HepG2 (cell line): ENCODE measurements around the gene UBE2O. TPM values are rescaled to one million over a fixed set of nuclear protein-coding genes. Genes with fewer than 3 reads are reported as not detected.

ENCODE experiments used
- ATAD3A ChIP-seq: sonication (generic); formaldehyde crosslinking; IDR thresholded peaks from 2 replicates; pipeline ENCODE4 v1.4.0; 2020; ENCODE audit warnings: missing genetic modification reagents
- GZF1 ChIP-seq: sonication (generic); formaldehyde crosslinking; IDR thresholded peaks from 2 replicates; pipeline ENCODE4 v1.5.1; 2020; ENCODE audit warnings: mild to moderate bottlenecking, missing genetic modification reagents
- MAFF ChIP-seq: IDR thresholded peaks from 2 replicates; pipeline ENCODE4 v1.6.1; 2011; ENCODE audit warnings: low read depth, low read length, improper control_type of control experiment
- MEIS2 ChIP-seq: sonication (generic); formaldehyde crosslinking; IDR thresholded peaks from 2 replicates; pipeline ENCODE4 v1.9.0; 2021; ENCODE audit warnings: mild to moderate bottlenecking, missing genetic modification reagents
- MTA1 ChIP-seq: sonication (generic); formaldehyde crosslinking; IDR thresholded peaks from 2 replicates; pipeline ENCODE4 v1.4.0; 2020; ENCODE audit warnings: missing genetic modification reagents, mild to moderate bottlenecking, borderline replicate concordance
- PHF20 ChIP-seq: sonication (generic); formaldehyde crosslinking; IDR thresholded peaks from 2 replicates; pipeline ENCODE4 v1.5.0; 2020; ENCODE audit warnings: mild to moderate bottlenecking, missing genetic modification reagents
- SALL2 ChIP-seq: sonication (generic); formaldehyde crosslinking; IDR thresholded peaks from 2 replicates; pipeline ENCODE4 v1.8.1; 2023; ENCODE audit warnings: mild to moderate bottlenecking, missing genetic modification reagents, inconsistent platforms
- SRF ChIP-seq: IDR thresholded peaks from 2 replicates; pipeline ENCODE4 v1.6.1; 2011; ENCODE audit warnings: mild to moderate bottlenecking, low read depth, low read length, moderate library complexity
- TARDBP ChIP-seq: sonication (generic); formaldehyde crosslinking; IDR thresholded peaks from 2 replicates; pipeline ENCODE4 v1.8.0; 2022; ENCODE audit warnings: mild to moderate bottlenecking, missing genetic modification reagents
- ZBTB8A ChIP-seq: sonication (generic); formaldehyde crosslinking; IDR thresholded peaks from 2 replicates; pipeline ENCODE4 v1.4.0; 2020; ENCODE audit warnings: mild to moderate bottlenecking, low read depth, missing genetic modification reagents, borderline replicate concordance
- ZNF230 ChIP-seq: sonication (generic); formaldehyde crosslinking; IDR thresholded peaks from 2 replicates; pipeline ENCODE4 v1.4.0; 2020; ENCODE audit warnings: mild to moderate bottlenecking, missing genetic modification reagents
- ZNF850 ChIP-seq: sonication (generic); formaldehyde crosslinking; conservative IDR thresholded peaks from 2 replicates; pipeline ENCODE4 v1.9.0; 2021; ENCODE audit warnings: mild to moderate bottlenecking, missing genetic modification reagents
- polyA plus RNA-seq, 8 experiments: library from polyadenylated mRNA; depleted of rRNA in 3 of 8; stranded (reverse) in 7 of 8; unstranded in 1 of 8; fragments of >200 nt; fragmentation: Illumina TruSeq in 4 of 8; extraction: Trizol in 4 of 8; gene quantifications; 2 replicates each; pipeline versions ENCODE4 v1.2.1 to v1.2.3, GENCODE V29; 2011 to 2016; ENCODE audit warnings: low read depth in 4 of 8, missing spikeins in 1 of 8, mixed read lengths in 1 of 8; ENCODE audit not compliant: insufficient read depth in 1 of 8
- total RNA-seq, 5 experiments: library from RNA; depleted of rRNA; stranded (reverse); fragments of >200 nt; fragmentation: Illumina TruSeq; extraction: Trizol; gene quantifications; 2 replicates each; pipeline ENCODE4 v1.2.3, GENCODE V29; 2016; ENCODE audit warnings: low read depth in 1 of 5
- TF ChIP-seq, protein P1 (sequence below): IDR thresholded peaks from 2 replicates; pipeline ENCODE4 v1.6.1; 2016
- TF ChIP-seq, protein P2 (sequence below): sonication (generic); formaldehyde crosslinking; IDR thresholded peaks from 2 replicates; pipeline ENCODE4 v1.4.0; 2020; ENCODE audit warnings: missing genetic modification reagents, mild to moderate bottlenecking, borderline replicate concordance
- TF ChIP-seq, protein P3 (sequence below), 2 experiments: sonication (generic) in 1 of 2; formaldehyde crosslinking in 1 of 2; IDR thresholded peaks; 2 replicates each; pipeline versions ENCODE4 v1.4.0 to v1.6.1; 2018 to 2020; ENCODE audit warnings: missing genetic modification reagents in 2 of 2, borderline replicate concordance in 1 of 2, low read depth in 1 of 2, mild to moderate bottlenecking in 1 of 2, missing biosample characterization in 1 of 2
- TF ChIP-seq, protein P4 (sequence below): sonication (generic); formaldehyde crosslinking; IDR thresholded peaks from 2 replicates; pipeline ENCODE4 v1.4.0; 2020; ENCODE audit warnings: missing genetic modification reagents
- TF ChIP-seq, protein P5 (sequence below): sonication (generic); formaldehyde crosslinking; IDR thresholded peaks from 2 replicates; pipeline ENCODE4 v1.4.0; 2020; ENCODE audit warnings: mild to moderate bottlenecking, missing genetic modification reagents
- TF ChIP-seq, protein P6 (sequence below): sonication (generic); formaldehyde crosslinking; IDR thresholded peaks from 2 replicates; pipeline ENCODE4 v1.5.0; 2020; ENCODE audit warnings: missing genetic modification reagents

UBE2O gene
- total and polyA plus RNA-seq, 2 of the 13 experiments (the other 11 are each of a cell fraction or from before 2014, with no cell fraction given) = 21.5 to 23.5 TPM

DNA sequence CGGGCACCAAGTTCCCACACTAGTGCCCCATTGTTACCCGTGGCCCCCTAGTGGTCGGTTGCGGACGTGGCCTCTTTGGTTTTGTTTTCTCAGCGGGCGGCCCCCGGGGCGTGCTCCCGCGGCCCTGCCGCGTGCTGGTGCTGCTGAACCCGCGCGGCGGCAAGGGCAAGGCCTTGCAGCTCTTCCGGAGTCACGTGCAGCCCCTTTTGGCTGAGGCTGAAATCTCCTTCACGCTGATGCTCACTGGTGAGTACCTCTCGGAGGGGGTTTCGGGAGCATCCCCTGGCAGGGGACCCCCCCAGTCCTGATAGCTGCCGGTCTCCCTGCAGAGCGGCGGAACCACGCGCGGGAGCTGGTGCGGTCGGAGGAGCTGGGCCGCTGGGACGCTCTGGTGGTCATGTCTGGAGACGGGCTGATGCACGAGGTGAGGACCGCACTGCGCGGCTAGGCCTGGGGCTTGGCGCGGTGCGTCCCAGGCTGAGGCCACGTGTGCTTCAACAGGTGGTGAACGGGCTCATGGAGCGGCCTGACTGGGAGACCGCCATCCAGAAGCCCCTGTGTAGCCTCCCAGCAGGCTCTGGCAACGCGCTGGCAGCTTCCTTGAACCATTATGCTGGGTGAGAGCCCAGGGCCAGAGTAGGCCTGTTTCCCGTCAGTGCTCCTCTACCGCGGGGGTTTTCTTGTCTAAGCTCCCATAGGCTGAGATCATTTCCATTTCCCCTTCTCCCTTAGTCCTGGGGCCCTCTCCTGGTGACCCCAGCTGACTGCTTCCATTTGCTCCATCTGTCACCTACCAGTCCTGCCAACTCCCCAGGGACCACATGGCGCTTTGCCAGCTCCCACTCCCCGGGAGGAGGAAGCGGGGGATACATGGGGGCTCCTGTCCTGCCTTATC lies 66.8 kb downstream of the UBE2O start (continued):
- TF ChIP-seq SALL2 (CRISPR knock-in tag) = peak; percentile 92
- TF ChIP-seq, protein P1, sequence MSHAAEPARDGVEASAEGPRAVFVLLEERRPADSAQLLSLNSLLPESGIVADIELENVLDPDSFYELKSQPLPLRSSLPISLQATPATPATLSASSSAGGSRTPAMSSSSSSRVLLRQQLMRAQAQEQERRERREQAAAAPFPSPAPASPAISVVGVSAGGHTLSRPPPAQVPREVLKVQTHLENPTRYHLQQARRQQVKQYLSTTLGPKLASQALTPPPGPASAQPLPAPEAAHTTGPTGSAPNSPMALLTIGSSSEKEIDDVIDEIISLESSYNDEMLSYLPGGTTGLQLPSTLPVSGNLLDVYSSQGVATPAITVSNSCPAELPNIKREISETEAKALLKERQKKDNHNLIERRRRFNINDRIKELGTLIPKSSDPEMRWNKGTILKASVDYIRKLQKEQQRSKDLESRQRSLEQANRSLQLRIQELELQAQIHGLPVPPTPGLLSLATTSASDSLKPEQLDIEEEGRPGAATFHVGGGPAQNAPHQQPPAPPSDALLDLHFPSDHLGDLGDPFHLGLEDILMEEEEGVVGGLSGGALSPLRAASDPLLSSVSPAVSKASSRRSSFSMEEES (CRISPR knock-in tag) = peak; percentile 96
- TF ChIP-seq, protein P2, sequence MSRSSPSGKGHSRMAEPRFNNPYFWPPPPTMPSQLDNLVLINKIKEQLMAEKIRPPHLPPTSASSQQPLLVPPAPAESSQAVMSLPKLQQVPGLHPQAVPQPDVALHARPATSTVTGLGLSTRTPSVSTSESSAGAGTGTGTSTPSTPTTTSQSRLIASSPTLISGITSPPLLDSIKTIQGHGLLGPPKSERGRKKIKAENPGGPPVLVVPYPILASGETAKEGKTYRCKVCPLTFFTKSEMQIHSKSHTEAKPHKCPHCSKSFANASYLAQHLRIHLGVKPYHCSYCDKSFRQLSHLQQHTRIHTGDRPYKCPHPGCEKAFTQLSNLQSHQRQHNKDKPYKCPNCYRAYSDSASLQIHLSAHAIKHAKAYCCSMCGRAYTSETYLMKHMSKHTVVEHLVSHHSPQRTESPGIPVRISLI (CRISPR knock-in tag) = peak; percentile 65
- TF ChIP-seq ZBTB8A (CRISPR knock-in tag) = peak; percentile 76; the same call in 1 of the 2 replicates
- TF ChIP-seq ZNF230 (CRISPR knock-in tag) = peak; percentile 99
- peak; percentile 93; the same call in 1 of the 2 replicates for TF ChIP-seq TARDBP (CRISPR knock-in tag)
- peak; percentile 67 for TF ChIP-seq PHF20
- TF ChIP-seq GZF1 (CRISPR knock-in tag) = peak; percentile 95
- peak; percentile 98 for TF ChIP-seq MEIS2 (CRISPR knock-in tag)
- TF ChIP-seq SRF = no peak
- no peak for TF ChIP-seq MAFF
- TF ChIP-seq ATAD3A (CRISPR knock-in tag) = no peak
- TF ChIP-seq, protein P3, sequence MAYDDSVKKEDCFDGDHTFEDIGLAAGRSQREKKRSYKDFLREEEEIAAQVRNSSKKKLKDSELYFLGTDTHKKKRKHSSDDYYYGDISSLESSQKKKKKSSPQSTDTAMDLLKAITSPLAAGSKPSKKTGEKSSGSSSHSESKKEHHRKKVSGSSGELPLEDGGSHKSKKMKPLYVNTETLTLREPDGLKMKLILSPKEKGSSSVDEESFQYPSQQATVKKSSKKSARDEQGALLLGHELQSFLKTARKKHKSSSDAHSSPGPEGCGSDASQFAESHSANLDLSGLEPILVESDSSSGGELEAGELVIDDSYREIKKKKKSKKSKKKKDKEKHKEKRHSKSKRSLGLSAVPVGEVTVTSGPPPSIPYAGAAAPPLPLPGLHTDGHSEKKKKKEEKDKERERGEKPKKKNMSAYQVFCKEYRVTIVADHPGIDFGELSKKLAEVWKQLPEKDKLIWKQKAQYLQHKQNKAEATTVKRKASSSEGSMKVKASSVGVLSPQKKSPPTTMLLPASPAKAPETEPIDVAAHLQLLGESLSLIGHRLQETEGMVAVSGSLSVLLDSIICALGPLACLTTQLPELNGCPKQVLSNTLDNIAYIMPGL (CRISPR knock-in tag; IDR thresholded peaks at IDR 0.05; ENCODE audit: borderline replicate concordance in 1 of 2, low read depth in 1 of 2) = peak; percentile 98
- TF ChIP-seq, protein P4, sequence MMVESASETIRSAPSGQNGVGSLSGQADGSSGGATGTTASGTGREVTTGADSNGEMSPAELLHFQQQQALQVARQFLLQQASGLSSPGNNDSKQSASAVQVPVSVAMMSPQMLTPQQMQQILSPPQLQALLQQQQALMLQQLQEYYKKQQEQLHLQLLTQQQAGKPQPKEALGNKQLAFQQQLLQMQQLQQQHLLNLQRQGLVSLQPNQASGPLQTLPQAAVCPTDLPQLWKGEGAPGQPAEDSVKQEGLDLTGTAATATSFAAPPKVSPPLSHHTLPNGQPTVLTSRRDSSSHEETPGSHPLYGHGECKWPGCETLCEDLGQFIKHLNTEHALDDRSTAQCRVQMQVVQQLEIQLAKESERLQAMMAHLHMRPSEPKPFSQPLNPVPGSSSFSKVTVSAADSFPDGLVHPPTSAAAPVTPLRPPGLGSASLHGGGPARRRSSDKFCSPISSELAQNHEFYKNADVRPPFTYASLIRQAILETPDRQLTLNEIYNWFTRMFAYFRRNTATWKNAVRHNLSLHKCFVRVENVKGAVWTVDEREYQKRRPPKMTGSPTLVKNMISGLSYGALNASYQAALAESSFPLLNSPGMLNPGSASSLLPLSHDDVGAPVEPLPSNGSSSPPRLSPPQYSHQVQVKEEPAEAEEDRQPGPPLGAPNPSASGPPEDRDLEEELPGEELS = peak; percentile 83
- peak; percentile 51 for TF ChIP-seq MTA1 (CRISPR knock-in tag)
- TF ChIP-seq, protein P5, sequence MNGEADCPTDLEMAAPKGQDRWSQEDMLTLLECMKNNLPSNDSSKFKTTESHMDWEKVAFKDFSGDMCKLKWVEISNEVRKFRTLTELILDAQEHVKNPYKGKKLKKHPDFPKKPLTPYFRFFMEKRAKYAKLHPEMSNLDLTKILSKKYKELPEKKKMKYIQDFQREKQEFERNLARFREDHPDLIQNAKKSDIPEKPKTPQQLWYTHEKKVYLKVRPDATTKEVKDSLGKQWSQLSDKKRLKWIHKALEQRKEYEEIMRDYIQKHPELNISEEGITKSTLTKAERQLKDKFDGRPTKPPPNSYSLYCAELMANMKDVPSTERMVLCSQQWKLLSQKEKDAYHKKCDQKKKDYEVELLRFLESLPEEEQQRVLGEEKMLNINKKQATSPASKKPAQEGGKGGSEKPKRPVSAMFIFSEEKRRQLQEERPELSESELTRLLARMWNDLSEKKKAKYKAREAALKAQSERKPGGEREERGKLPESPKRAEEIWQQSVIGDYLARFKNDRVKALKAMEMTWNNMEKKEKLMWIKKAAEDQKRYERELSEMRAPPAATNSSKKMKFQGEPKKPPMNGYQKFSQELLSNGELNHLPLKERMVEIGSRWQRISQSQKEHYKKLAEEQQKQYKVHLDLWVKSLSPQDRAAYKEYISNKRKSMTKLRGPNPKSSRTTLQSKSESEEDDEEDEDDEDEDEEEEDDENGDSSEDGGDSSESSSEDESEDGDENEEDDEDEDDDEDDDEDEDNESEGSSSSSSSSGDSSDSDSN (CRISPR knock-in tag) = peak; percentile 82
- TF ChIP-seq, protein P6, sequence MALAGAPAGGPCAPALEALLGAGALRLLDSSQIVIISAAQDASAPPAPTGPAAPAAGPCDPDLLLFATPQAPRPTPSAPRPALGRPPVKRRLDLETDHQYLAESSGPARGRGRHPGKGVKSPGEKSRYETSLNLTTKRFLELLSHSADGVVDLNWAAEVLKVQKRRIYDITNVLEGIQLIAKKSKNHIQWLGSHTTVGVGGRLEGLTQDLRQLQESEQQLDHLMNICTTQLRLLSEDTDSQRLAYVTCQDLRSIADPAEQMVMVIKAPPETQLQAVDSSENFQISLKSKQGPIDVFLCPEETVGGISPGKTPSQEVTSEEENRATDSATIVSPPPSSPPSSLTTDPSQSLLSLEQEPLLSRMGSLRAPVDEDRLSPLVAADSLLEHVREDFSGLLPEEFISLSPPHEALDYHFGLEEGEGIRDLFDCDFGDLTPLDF (CRISPR knock-in tag) = peak; percentile 96
- TF ChIP-seq ZNF850 (CRISPR knock-in tag) = peak; percentile 89; the same call in 1 of the 2 replicates
